ENCODE data around the gene SUSD6.
A peak's percentile ranks its signal among the peaks of the same experiment; 100 is the strongest.
"Not testable (repeated sequence)": the region's sequence is repeated elsewhere in the genome, so short reads cannot be mapped to it uniquely, and the experiment has no call there.

Gene SUSD6

DNA sequence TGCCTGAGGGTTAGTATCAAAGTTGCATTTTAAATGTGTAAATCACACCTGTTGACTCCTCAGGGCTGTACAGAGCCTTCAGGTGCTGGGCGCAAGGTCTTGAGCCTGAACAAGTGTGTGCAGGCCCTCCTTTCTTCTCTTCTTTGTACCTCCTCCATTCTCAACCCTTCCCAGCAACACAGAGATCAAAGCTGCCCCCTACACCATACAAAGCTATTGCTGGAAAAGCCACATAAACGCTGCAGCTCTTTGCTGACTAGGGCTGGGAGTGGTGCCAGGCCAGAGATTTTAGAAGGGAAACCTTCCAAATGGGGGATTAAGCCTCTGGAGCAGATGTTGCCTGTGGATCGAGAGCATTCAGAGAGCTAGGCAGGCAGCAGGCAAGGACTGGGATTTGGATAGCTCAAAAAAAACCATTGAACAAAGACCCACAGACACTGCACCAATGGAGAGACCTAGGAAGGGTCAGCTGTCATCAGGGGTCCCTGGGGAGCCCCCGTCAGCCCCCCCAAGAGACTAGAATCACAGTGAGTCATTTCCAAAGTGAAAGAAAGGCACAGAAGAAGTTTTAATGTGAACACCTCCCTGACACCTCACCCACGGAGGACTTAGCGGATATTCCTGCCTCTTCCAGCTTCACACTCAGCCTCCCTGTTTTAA, 18.2 kb upstream of the SUSD6 start:
- DNase-seq = no peak

DNA sequence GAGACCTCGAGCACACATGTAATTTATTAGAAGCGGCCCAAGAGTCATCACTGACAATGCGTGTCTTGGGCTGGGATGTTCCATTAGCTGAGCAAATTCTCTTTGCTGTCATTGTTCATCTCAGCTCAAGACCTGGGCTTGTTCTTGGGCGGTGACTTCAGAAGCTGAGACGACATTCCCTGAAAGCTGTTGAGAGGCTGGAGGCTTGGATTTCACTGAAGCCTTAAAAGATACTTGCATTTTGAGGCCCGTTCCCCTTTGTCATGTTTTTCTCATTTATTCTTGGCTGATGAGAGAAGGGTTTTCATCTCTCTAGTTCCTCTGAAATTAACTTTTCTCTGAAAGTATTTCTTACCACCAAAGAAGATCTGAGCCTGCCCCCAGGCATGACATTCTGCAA, 16.6 kb upstream of the SUSD6 start:
- no peak for DNase-seq

DNA sequence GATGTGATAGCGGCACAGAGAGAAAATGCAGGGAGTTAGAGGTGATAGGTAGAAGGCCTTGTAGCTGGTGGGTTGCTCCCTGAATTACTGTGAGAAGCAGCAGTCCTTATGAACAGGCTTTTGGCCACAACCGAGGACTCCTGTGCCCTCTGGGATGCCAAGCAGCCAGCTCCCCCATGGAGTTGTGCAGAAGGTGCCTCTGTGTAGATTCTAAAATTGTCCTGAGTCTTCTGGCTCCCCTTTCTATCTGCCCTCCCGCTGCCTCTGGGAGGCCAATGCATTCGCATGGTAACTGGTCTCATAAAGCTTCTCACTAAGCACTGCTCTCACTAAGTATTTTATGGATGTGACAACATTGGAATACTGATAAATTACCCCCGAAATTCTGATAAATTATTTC, 16.1 kb upstream of the SUSD6 start:
- DNase-seq = no peak

DNA sequence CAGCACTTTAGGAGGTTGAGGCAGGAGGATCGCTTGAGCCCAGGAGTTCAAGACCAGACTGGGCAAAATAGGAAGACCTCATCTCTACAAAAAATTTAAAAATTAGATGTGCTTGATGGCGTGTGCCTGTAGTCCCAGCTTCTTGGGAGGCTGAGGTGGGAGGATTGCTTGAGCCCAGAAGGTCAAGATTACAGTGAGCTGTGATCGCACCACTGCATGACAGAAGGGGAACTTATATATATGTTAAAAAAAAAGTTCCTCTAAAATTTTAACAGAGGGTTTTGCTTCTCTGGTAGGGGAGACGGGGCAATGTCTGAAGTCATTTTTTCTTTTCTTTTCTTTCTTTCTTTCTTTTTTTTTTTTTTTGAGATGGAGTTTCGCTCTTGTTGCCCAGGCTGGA, 12.0 kb upstream of the SUSD6 start:
- DNase-seq = not testable (repeated sequence)

DNA sequence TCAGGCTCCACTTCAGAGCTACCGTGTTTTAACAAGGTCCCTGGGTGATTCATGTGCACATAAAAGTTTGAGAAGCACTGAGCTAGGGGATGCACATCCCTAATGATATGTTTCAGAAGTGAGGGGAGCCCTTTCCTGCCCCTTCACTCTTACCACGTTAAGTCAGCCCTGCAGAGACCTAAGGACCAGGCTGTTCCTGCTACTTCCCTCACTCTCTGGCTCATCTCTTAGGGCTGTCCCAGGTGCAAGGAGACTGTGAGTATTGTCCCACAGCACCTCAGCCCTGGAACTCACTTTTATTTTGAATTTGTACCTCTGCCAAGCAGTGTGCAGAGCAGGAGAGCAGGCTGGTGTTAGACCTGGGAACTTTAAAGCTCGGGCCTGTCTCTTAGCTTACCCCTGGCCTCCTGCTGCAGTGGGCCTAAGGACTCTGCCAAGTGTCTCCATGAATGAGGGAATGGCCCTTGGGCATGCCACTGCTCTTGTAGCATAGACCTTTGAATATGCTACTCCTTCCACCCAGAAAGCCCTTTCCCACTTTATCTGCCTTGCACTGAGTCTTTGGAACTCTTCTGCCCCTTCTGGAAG, 11.0 kb upstream of the SUSD6 start:
- no peak for DNase-seq

DNA sequence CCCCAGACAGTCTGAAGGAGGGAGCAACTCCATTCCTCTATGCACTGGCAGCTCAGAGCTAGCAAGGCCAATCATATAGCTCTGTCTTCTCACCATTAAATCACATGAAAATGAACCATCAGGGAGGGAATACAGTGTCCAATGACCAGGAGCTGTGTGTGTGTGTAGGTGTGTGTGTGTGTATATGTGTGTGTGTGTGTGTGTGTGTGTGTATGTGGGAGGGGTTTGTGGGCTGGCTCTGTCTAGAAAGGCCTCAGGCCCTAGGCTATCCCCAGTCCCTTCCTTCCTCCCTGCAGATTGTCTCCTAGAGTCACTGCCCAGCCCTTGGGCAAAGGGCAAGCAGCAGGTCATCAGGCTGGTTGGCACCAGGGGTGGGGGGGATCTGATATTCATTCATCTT, 5.7 kb upstream of the SUSD6 start:
- DNase-seq = no peak

DNA sequence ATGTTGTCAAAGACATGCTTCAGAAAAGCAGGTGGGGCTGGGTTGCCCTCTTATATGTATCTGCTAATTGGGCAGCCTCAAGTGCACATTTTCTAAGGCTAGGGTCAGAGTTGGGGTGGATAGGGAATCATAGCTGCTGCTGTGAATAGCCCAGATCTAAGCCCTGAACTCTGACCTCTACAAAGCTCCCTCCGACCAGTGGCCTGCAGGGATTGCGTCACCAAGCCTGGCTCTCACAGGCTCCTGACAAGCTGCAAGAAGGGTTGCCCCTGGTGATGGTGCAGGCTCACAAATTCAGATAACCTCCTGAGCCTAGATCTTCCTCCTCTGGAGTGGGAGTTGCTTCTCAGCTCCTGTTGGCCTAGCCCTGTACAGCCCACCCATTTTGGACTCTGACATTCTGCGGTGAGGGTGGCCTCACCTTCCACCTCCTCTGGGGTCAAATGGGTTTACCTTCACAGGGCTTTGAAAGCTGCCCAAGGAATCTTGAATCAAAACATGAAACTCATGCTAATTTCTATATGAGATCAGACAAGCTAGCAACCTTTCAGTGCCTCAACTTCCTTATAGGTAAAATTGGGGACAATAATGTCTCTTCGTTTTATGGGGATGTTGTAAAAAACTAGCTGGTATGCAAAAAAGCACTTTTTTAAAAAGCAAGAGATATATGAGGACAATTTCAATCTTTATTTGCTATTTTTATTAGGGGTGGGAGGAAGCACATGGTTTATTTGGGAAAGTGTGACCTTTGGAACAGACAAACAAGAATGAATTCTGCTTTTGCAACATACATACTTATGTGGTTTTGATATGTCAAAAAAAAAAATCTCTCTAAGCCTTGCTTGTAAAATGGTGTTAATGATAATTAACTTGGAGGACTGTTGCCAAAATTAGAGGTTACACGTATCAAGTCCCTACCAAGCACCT, 4.9 kb upstream of the SUSD6 start:
- no peak for DNase-seq

DNA sequence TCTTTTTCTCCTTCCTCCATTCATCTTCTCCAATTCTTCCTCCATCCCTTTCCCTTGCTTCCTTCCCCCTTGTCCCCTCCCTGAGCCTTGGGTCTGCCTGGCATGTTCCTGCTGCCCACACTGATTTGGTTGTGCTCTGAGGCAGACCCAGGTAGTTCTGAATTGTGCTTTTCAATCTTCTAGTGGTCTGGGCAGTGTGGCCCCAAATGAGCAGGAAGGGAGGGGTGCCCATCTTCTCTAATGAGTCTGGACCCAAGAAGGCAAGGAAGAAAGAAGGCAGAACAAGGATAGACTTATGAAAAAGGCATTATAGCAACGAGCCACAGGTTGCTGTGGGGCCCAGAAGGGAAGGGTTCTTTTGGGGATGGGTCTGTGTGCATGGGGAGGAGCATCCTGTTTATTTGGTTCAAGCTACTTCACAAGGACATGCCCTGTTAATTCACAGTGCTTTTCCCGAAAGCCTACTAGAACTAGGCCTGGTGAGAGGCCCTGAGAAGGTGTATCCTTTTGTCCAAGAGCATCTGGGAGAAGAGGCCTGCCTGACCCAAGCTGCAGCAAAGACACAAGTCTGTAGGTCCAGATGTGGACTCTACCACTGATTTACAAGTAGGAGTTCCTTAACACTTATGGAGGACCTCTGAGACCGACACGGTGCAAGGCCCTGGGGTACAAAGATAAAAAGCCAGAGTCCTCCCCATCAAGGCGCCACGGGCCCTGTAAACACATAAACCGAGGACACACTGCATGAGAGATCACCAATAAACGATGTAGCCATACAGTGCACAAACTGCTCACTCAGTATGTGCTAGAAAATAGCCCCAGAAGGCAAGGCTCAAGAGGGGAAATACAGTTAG, 1.1 kb upstream of the SUSD6 start:
- no peak for DNase-seq

DNA sequence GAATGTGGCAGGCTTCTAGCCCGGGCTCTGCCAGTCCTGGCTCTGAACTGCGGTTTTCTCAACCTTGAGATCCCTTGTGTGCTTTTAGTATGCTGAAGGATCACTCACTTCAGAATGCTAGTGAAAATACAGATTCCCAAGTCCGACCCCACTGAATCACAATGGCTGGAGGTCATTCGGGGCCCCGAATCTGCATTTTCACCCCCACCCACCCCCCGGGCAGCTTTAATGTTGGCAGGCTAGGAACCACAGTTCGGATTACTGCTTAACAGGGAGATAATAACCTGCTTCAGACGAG, 573 bp upstream of the SUSD6 start:
- DNase-seq = no peak

DNA sequence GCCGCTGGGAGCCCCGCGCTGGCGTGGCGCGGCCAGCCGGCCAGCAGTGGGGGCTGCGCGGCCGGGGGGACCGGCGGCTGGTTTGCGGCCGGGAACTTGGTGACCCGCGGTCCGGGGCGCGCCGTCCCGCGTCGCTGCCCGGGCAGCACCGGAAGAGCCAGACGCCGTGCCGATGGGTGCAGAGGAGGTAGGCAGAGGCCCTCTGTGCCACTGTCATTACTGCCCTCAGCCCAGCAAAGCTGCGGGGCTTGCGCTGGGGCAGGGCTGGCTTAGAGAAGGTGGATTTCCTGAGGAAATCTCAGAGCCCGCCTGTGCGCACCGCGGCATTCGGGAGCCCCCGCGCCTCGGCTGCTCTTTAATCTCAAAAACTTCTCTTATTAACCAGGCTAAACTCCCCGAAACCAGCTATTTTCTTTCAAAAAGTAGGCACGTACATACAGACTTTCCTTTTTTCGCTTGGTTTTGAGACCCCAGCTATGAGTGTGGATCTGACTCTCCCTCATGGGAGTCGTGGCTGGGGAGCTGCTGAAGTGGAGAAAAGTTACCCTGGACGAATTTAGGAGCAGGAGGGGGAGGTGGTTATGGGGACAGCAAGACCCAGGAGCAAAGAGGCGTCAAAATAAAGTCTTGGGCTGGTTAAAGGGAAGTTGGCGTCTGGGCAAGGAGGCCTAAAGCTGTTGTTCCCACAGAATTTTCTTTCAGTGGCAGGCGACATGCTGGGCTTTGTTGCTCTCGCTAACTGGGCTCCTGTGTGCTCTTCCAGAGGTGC, 802 bp downstream of the SUSD6 start:
- peak; percentile 17 for DNase-seq

DNA sequence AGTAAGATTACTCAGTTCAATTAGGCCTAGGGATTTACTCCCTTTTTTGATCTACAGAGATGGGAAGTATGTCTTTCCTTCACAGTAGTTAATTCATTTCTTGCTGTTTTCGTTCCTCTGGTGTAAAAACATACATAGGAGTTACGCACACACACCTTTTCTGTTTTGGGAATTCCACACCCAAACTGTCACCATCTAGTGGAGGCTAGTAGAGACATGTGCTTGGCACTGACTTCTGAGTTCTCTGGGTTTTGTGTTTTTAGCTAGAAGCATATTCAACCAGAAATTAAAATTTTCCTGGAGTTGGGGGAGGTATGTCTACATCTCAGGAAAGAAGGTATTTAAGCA, 1.4 kb downstream of the SUSD6 start:
- DNase-seq = no peak

DNA sequence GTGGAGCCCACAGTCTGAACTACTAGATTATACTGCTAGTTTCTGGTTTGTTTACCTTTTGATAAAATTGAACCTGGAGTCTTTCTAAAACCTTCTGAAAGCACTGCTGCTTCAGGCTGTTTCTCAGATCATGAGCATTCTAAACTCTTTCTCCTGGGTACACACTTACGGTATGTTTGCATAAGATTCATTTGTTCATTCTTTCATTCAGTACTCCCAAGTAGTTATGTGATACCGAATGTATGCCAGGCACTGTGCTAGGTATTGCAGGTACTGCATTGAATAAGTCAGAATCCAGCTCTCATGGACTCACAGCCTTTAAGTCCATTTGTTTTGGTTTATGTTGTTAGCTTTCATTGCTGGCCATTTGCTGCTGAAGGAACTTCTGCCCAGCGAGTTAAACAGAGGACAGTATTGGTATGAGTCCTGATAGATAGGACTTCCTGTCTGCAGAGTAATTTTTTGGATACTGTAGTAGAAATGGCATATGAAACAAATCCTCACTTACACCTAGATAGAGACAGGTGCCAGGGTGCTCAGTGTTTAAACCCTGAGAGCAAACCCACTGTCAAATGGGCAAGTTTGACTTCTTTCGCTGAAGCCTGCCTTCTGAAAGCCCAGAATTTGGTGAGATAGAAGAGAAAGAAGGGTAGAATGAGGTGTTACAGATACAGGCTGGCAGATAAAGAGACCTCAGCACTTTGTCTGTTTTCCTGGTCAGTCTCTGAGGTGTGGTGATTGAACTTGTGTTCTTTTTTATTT, 2.1 kb downstream of the SUSD6 start:
- DNase-seq = no peak

DNA sequence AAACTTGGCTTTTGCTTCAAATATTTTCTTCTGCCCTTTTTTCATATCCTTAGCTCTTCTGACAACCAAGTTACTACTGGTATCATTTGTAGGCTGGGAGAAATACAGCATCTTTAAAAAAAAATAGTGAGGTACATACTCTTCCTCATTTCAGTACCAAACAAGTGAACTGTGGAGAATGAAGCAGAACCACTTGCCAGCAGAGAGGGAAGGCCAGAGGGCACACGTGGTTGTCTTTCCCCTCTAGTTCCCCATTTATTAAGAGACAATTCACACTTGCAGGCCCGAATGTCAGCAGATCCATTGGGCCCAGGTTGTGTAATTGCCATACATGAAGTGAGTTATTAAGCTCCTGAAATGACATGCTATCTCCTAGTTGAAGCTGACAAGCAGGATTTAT, 3.2 kb downstream of the SUSD6 start:
- DNase-seq = peak; percentile 22

DNA sequence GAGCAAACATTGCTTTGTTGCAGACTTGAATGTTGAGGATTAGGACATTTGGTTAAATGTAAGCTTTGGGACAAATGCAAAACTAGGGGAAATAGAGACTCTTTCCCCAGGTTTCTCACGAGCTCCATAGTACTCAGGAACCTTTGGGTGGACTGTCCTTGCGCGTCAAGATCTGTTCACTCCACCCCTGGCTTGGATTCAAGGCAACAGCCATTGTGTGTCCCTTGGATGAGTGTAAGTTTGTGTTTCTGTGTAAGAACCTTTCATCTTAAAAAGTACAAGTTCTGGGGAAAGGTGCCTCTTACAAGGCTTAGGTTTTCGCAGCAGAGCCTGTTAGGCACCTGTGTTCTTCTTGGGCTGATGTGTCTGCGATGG, 3.7 kb downstream of the SUSD6 start:
- no peak for DNase-seq

DNA sequence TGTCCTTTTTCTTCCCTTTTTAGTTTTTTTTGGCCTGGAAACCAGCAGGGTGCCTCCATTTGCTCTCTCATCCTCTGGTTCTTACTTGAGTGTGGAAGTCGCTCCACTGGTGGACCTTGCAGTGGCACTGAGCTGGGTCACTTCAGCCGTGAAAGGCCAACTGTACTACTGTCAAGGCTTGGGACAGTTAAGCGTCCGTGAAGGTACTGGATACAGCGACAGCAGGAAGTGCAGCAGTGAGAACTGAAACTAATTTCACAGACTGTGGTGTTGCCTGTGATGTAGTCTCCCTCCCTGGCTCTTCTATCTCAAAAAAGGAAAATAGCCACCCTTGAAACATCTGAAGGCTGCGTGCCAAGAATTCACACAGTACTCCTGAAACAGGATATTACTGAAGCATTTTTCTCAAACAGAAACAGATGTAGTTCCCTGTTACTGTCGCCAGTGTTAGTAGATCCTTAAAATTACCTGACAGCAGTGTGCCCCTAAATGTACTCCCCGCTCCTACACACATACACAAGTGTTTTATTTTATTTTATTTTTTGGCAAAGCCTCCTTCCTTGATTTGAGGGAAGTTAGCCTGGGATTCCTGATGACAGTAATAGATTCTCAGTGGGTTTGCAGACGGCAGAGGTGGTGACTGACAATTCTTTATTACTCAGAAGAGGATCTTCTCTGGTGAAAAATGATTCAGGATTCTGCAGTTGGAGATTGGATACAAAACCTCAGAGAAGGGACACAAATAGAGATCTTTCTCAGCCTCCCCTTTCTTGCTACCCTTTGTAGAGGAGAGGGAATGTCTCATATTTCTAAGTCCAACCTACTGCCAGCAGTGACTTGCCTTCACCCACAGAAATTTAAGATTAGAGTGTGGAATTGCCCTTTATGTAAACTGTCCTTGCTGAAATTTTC, 4.4 kb downstream of the SUSD6 start:
- DNase-seq = peak; percentile 12

DNA sequence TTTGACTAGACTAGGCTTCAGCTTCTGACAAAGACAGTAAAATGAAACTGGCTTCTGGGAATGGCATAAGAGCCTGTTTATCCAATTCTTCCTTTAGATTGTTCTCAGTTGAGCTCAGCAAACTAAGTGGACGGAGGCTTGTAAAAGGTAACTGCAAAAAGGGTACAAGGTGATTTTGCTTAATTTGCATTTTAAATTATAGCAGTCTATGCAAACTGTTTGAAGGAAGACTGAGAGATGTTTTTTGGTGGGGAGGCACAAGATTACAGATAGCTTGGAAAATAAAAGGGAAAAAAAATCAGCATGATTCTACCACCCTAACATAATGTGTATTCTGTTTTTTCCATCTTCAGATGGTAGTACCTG, 5.0 kb downstream of the SUSD6 start:
- no peak for DNase-seq

DNA sequence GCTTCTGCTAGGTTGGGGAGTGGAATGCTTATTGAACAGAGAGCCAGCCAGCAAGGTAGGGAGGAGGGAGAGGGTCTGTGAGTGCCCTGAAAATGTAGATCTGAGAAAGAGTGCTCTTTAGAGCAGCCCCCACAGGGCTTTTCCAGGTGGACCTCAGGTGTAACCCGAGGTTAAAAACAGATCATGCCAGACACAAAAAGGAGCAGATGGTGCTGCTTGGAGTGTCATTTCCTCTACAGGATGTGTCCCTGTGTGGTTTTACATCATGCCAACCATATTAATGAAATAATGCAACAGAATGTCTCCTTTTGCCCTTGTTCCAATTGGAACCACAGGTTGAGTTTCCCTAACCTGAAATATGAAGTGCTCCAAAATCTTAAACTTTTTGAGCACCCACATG, 6.4 kb downstream of the SUSD6 start:
- DNase-seq = no peak

DNA sequence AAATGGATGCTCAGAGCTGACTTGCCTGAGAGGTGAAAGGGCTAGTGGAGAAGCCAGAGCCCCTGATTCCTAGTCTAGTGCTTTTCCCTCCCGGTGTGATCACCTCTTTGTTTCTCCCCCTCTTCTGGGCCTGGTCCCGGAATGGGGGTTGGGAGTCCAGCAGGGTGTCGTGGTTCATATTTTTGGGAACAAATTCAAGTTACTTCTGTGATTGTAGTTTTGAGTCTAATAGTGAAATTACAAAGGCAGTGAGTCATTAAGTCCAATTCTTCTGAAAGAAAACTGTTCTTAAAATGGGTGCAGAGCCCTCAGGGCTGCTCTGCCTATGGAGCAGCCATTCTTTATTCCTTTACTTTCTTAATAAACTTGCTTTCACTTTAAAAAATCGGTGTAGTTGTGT, 7.6 kb downstream of the SUSD6 start:
- no peak for DNase-seq

DNA sequence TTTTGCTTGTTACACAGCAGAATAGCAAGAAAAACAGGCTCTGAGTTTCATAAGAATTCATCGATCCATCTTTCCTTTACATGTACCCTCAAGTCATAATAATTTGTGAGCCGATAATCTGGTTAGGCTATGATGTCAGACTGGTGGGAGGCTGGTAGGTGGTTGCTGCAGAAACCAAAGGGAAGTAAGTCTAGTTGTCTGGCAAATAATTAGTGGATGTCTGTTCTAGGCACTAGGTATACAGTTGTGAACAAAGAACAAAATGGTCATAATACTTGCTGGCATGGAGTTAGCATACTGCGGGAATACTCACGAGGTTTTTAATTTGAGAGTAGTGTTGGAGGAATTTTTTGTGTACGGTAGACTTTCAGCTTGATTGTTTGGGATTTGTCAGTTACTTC, 8.8 kb downstream of the SUSD6 start:
- no peak for DNase-seq

DNA sequence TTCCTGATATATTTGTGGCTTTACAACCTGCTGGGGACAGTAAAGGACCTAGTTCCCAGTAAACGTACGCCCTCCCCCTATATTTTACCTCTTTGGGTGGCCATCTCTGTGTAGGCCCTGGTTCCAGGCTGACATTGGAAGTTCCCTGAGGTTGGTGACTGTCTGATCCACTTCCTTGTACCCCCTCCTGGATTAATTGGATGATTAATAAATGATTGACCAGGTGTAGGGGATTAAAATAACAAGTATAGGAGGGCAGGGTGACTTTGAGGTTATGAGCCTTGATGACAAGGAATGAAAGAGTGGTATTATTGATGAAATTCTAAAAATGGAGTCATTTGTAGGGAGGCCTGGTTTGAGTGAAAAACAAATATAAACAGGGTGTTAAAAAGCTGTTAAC, 9.6 kb downstream of the SUSD6 start:
- no peak for DNase-seq

DNA sequence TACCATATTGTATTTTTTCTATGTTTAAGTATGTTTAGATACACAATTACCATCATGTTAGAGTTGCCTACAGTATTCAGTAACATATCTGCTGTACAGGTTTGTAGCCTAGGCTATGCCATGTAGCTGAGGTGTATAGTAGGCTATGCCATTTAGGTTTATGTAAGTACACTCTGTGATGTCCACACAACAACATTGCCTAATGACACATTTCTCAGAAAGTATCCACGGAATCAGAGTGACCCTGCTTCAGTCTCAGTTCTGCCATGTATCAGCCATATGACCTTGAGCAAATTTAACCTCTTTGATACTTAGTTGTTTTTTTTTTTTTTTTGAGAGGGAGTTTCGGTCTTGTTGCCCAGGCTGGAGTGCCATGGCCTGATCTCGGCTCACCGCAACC, 12.7 kb downstream of the SUSD6 start:
- DNase-seq = no peak

All from NCI-H2227 treated with DMSO at 0.1 percent for 48 hours (cell line).